ENCODE measurements around the gene PLA2G4D. TPM values are rescaled to one million over a fixed set of nuclear protein-coding genes. Genes with fewer than 3 reads are reported as not detected.

Gene PLA2G4D
- total RNA-seq, 1 experiment from 2014 or later: 0.34 TPM

DNA sequence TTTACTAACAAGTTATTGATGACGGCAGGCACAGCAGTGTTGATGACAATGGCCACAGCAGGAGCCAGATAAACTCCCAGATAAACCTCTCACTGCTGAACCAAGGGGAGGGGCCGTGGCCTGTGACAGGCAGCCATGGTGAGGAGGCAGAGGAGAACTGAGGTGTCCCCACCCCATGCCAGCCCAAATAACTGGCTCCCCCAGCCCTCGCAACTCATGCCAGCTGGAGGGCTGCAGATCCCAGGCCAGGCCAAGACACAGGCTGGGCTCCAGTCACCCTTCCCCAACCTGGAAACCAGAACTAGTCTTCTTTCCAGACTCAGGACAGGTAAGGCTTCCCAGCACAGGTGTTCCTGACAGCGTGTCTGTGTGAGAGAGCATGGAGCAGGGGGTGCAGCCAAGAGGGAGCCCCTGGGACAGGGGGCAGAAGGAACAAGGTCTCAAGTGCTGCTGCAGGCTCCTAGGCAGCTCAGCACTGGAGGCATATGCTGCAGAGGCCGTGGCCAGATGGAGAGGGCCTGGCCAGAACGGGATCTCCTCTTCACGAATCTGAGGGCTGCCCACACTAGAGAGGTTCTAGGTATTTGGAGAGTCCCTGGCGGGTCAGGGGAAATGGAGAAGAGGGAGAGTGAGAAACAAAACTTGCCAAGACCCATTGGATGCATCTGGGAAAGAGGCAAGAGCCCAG, 46.2 kb upstream of the PLA2G4D start (continued):
- no peak for TF ChIP-seq EGR1 (IDR thresholded peaks at IDR 0.05; ENCODE audit: low read depth)
- TF ChIP-seq, protein P1, sequence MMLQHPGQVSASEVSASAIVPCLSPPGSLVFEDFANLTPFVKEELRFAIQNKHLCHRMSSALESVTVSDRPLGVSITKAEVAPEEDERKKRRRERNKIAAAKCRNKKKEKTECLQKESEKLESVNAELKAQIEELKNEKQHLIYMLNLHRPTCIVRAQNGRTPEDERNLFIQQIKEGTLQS (IDR thresholded peaks at IDR 0.05): no peak
- TF ChIP-seq CBX3 (IDR thresholded peaks at IDR 0.05; ENCODE audit: low read depth): no peak

DNA sequence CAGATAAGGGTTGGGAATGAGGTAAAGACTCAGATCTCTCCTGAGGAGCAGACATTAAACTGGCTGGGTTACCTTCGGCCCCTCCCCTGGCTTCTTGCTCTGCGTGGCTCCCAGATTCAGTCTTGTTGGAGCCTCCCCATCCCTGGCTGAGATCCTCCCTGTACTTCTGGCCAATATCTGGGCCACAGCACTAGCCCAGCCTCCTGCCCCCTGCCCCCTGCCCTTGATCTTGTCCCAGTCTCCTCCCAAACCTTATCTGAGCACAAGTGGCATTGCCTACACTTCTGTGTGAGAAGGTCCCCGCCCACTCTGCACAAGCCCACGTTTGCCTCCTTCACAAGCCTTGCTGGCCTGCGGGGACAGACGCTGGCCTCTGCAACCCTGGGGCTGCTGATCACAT, 45.2 kb upstream of the PLA2G4D start:
- DNase-seq (ENCODE audit: low read depth, low spot score): no peak
- H3K9me3 ChIP-seq (ENCODE audit: control insufficient read depth in 1 of 2, insufficient read depth in 1 of 2, low read depth in 1 of 2, low read length in 2 of 2): no peaks in the 10 kb centered on the region
- POLR2A ChIA-PET: no interaction called here
- RAD21 ChIA-PET (ENCODE audit: low non-redundant PET in 1 of 2, low total read pairs in 2 of 2, uncharacterized antibody in 2 of 2, unreplicated experiment in 2 of 2): interaction anchor here (0.6 to 1.1 kb wide), 2 partner anchors 510 kb away, joined by 3 to 5 read pairs; no protein-coding TSS in a partner anchor
- no peak overlapping the region for H3K27ac ChIP-seq (ENCODE audit: low read depth, low read length)
- no peaks in the 10 kb centered on the region; the same call in 1 of the 2 replicates for H3K27me3 ChIP-seq (ENCODE audit: insufficient read depth, low read length)
- H2AFZ ChIP-seq (ENCODE audit: low read depth, low read length, poor library complexity, severe bottlenecking): no peak overlapping the region
- no TSS peak for BruUV-seq (replicated peaks)
- no peak overlapping the region for H3K4me2 ChIP-seq (ENCODE audit: low read length)
- H3K79me2 ChIP-seq (ENCODE audit: insufficient read depth, low read length): no peaks in the 10 kb centered on the region
- TF ChIP-seq POLR2AphosphoS5 (IDR thresholded peaks at IDR 0.05; ENCODE audit: low read depth, low read length) (no peak), RAD21 (IDR thresholded peaks at IDR 0.05; ENCODE audit: low read depth) (no peak), EZH2phosphoT487 (IDR thresholded peaks at IDR 0.05; ENCODE audit: borderline replicate concordance) (no peak), EGR1 (IDR thresholded peaks at IDR 0.05; ENCODE audit: low read depth) (no peak), JUND (IDR thresholded peaks at IDR 0.05) (no peak), CBX3 (IDR thresholded peaks at IDR 0.05; ENCODE audit: low read depth) (no peak), YY1 (IDR thresholded peaks at IDR 0.05; ENCODE audit: extremely low read depth, insufficient replicate concordance, low read depth, low read length) (no peak), POLR2A (IDR thresholded peaks at IDR 0.05; ENCODE audit: borderline replicate concordance, extremely low read depth, insufficient read depth, insufficient read length) (no peak), CEBPB (IDR thresholded peaks at IDR 0.05; ENCODE audit: low read depth) (no peak)
- TF ChIP-seq, protein P2, sequence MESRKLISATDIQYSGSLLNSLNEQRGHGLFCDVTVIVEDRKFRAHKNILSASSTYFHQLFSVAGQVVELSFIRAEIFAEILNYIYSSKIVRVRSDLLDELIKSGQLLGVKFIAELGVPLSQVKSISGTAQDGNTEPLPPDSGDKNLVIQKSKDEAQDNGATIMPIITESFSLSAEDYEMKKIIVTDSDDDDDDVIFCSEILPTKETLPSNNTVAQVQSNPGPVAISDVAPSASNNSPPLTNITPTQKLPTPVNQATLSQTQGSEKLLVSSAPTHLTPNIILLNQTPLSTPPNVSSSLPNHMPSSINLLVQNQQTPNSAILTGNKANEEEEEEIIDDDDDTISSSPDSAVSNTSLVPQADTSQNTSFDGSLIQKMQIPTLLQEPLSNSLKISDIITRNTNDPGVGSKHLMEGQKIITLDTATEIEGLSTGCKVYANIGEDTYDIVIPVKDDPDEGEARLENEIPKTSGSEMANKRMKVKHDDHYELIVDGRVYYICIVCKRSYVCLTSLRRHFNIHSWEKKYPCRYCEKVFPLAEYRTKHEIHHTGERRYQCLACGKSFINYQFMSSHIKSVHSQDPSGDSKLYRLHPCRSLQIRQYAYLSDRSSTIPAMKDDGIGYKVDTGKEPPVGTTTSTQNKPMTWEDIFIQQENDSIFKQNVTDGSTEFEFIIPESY (IDR thresholded peaks at IDR 0.05; ENCODE audit: extremely low read depth, insufficient replicate concordance, low read length): no peak
- TF ChIP-seq, protein P3, sequence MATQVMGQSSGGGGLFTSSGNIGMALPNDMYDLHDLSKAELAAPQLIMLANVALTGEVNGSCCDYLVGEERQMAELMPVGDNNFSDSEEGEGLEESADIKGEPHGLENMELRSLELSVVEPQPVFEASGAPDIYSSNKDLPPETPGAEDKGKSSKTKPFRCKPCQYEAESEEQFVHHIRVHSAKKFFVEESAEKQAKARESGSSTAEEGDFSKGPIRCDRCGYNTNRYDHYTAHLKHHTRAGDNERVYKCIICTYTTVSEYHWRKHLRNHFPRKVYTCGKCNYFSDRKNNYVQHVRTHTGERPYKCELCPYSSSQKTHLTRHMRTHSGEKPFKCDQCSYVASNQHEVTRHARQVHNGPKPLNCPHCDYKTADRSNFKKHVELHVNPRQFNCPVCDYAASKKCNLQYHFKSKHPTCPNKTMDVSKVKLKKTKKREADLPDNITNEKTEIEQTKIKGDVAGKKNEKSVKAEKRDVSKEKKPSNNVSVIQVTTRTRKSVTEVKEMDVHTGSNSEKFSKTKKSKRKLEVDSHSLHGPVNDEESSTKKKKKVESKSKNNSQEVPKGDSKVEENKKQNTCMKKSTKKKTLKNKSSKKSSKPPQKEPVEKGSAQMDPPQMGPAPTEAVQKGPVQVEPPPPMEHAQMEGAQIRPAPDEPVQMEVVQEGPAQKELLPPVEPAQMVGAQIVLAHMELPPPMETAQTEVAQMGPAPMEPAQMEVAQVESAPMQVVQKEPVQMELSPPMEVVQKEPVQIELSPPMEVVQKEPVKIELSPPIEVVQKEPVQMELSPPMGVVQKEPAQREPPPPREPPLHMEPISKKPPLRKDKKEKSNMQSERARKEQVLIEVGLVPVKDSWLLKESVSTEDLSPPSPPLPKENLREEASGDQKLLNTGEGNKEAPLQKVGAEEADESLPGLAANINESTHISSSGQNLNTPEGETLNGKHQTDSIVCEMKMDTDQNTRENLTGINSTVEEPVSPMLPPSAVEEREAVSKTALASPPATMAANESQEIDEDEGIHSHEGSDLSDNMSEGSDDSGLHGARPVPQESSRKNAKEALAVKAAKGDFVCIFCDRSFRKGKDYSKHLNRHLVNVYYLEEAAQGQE (IDR thresholded peaks at IDR 0.05; ENCODE audit: low read depth): no peak
- TF ChIP-seq, protein P4, sequence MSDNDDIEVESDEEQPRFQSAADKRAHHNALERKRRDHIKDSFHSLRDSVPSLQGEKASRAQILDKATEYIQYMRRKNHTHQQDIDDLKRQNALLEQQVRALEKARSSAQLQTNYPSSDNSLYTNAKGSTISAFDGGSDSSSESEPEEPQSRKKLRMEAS (IDR thresholded peaks at IDR 0.05): no peak
- H3K9me2 ChIP-seq (ENCODE audit: insufficient read depth): no peaks in the 10 kb centered on the region
- H3K9ac ChIP-seq (ENCODE audit: low read length): no peak overlapping the region
- H3K36me3 ChIP-seq (ENCODE audit: control insufficient read depth in 1 of 2, insufficient read depth in 2 of 2, low read length in 2 of 2): no peaks in the 10 kb centered on the region
- CTCF ChIA-PET: interaction anchor here (0.9 to 2.8 kb wide), 5 partner anchors 55 to 365 kb away, joined by 3 to 14 read pairs (median 4); partner anchors contain the start of gene MAPKBP1
- no peak overlapping the region for H3K4me3 ChIP-seq (replicated peaks in 1 of 2; ENCODE audit: low read depth in 1 of 2, low read length in 2 of 2)
- peaks cover 3 to 5% of the 10 kb centered on the region in 2 experiments; a peak in 2 of 4 replicates for H3K4me1 ChIP-seq (ENCODE audit: control insufficient read depth in 1 of 2, insufficient read depth in 2 of 2, low read length in 2 of 2)
- intact Hi-C loops (cut with micrococcal nuclease): no loop called here
- no peaks in the 10 kb centered on the region for H4K20me1 ChIP-seq (ENCODE audit: insufficient read depth)
- ATAC-seq: no peak
